WI38 (cell line): ENCODE data around the gene MAD2L2.

ENCODE experiments used
- H3K4me3 ChIP-seq: 2 replicates; pipeline ENCODE4 v1.5.1; 2011; ENCODE audit warnings: low read depth, mild to moderate bottlenecking, control low read depth, low read length
- TF ChIP-seq, protein P1 (sequence below): IDR thresholded peaks from 2 replicates; pipeline ENCODE4 v1.5.1; 2012; ENCODE audit warnings: low read depth, mild to moderate bottlenecking, control low read depth, low read length

Gene MAD2L2

DNA sequence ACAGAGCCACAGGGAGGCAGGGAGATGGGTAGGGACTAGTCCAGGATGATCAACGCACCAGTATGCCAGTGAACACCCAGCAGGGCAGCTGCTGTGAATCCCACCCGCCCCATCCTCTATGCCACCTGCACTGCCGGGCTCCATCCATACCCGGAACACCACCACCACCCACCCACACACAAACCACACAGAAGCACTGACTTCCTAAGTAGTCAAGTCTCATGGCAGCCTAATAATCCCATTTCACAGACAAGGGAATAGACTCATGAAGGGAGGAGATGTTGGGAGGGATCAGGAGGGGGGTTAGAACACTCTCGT lies 16.9 kb upstream of the MAD2L2 start:
- TF ChIP-seq, protein P1, sequence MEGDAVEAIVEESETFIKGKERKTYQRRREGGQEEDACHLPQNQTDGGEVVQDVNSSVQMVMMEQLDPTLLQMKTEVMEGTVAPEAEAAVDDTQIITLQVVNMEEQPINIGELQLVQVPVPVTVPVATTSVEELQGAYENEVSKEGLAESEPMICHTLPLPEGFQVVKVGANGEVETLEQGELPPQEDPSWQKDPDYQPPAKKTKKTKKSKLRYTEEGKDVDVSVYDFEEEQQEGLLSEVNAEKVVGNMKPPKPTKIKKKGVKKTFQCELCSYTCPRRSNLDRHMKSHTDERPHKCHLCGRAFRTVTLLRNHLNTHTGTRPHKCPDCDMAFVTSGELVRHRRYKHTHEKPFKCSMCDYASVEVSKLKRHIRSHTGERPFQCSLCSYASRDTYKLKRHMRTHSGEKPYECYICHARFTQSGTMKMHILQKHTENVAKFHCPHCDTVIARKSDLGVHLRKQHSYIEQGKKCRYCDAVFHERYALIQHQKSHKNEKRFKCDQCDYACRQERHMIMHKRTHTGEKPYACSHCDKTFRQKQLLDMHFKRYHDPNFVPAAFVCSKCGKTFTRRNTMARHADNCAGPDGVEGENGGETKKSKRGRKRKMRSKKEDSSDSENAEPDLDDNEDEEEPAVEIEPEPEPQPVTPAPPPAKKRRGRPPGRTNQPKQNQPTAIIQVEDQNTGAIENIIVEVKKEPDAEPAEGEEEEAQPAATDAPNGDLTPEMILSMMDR = no peak
- no peak overlapping the region for H3K4me3 ChIP-seq

GRCh38 chr1:11697188-11697892 lies 16.4 kb upstream of the MAD2L2 start:
- H3K4me3 ChIP-seq = no peak overlapping the region
- TF ChIP-seq, protein P1 = no peak

GRCh38 chr1:11695861-11696260 lies 14.9 kb upstream of the MAD2L2 start:
- TF ChIP-seq, protein P1 = no peak
- no peak overlapping the region for H3K4me3 ChIP-seq

- H3K4me3 ChIP-seq = no peak overlapping the region
- TF ChIP-seq, protein P1 = no peak
Observed at GRCh38 chr1:11693917-11694316, 13.0 kb upstream of the MAD2L2 start.

GRCh38 chr1:11693024-11693590 lies 12.2 kb upstream of the MAD2L2 start:
- TF ChIP-seq, protein P1 = no peak
- H3K4me3 ChIP-seq = no peak overlapping the region

DNA sequence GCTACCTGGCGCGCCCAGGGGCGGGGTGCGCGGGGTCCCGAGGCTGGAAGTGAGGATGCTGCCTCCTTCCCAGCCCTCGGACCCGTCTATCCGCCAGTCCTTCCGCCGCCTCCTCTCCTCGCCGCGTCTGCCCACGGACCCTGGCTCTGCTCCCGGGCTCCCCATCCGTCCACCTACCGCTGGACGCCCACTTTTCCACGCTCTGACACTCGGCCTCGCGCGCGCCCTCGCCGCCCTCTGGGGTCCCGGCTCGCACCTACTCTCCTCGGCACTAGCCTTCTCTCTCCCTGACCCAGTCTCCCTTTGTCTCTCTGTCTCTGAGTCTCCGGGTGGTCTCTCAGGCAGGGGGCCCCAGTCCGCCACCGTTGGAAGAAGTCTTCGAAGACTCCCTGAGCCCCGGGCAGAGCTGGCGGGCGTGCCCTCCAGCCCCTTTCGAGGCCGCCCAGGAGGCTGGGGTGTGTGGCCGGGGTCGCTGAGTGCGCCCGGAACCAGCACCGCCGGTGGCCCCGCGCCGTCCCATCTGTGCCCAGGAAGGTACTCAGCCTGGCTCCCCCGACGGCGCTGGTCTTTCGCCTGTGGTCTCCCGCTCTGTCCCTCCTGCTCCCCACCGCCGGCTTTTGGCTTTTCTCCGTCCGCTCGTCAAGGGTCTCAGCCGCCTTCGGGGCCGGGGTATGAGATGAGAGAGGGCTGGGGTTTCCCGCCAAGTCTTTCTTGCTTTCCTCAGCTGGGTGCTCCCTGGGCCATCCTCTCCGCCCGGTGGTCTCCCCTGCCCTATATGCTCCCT lies 11.2 kb upstream of the MAD2L2 start:
- H3K4me3 ChIP-seq = no peak overlapping the region
- TF ChIP-seq, protein P1 = no peak
